ENCODE results near the gene WDR90.
A peak's percentile ranks its signal among the peaks of the same experiment; 100 is the strongest.

WDR90 gene

GRCh38 chr16:660459-661183 lies 11.5 kb downstream of the WDR90 start:
- DNase-seq (ENCODE audit: low read depth, low spot score), result no peak

- no peak for DNase-seq (ENCODE audit: low read depth, low spot score)
These were observed 12.1 kb downstream of the WDR90 start for GRCh38 chr16:661184-661821.

- no peak for DNase-seq (ENCODE audit: low read depth, low spot score)
These were observed 12.9 kb downstream of the WDR90 start for GRCh38 chr16:662095-662494.

GRCh38 chr16:662597-662996 lies 13.4 kb downstream of the WDR90 start:
- DNase-seq (ENCODE audit: low read depth, low spot score), result no peak

GRCh38 chr16:666572-666971 lies 17.4 kb downstream of the WDR90 start:
- DNase-seq (ENCODE audit: low read depth, low spot score), result no peak

GRCh38 chr16:667113-667779 lies 18.1 kb downstream of the WDR90 start:
- DNase-seq (ENCODE audit: low read depth, low spot score), result no peak

- peak; percentile 86 for DNase-seq (ENCODE audit: low read depth, low spot score)
These were observed 18.8 kb downstream of the WDR90 start, which contains the start of gene RHOT2 for GRCh38 chr16:667780-668518. Gene RHOT2 (plus strand): TSS chr16:668132. CDS start chr16:668200, 68 bp downstream.

GRCh38 chr16:668519-669171 lies 19.5 kb downstream of the WDR90 start:
- DNase-seq (ENCODE audit: low read depth, low spot score), result no peak

- no peak for DNase-seq (ENCODE audit: low read depth, low spot score)
These were observed 20.5 kb downstream of the WDR90 start for GRCh38 chr16:669666-670065.

GRCh38 chr16:670485-671352 lies 21.6 kb downstream of the WDR90 start:
- DNase-seq (ENCODE audit: low read depth, low spot score), result no peak

GRCh38 chr16:671353-672131 lies 22.4 kb downstream of the WDR90 start:
- no peak for DNase-seq (ENCODE audit: low read depth, low spot score)

- DNase-seq (ENCODE audit: low read depth, low spot score), result no peak
These were observed 23.2 kb downstream of the WDR90 start for GRCh38 chr16:672371-672770.

GRCh38 chr16:672851-673250 lies 23.7 kb downstream of the WDR90 start:
- DNase-seq (ENCODE audit: low read depth, low spot score), result no peak

GRCh38 chr16:673399-673991 lies 24.3 kb downstream of the WDR90 start:
- DNase-seq (ENCODE audit: low read depth, low spot score), result no peak

GRCh38 chr16:674214-674881 lies 25.2 kb downstream of the WDR90 start:
- no peak for DNase-seq (ENCODE audit: low read depth, low spot score)

GRCh38 chr16:674968-675883 lies 26.1 kb downstream of the WDR90 start, which contains the start of gene RHBDL1:
Gene RHBDL1 (plus strand): TSS chr16:675671. CDS start chr16:675791, 120 bp downstream.
- no peak for DNase-seq (ENCODE audit: low read depth, low spot score)

- DNase-seq (ENCODE audit: low read depth, low spot score), result no peak
These were observed 26.9 kb downstream of the WDR90 start for GRCh38 chr16:675884-676564.

Data from activated CD4-positive, CD25-positive, alpha-beta regulatory T cell treated with anti-CD3 and anti-CD28 coated beads, Interleukin-2, amount 50 U/mL, for 16 hours (primary cell).